Transverse colon (tissue), 4 donors: ENCODE results near the gene LTBP4. TPM values are rescaled to one million over a fixed set of nuclear protein-coding genes. Genes with fewer than 3 reads are reported as not detected.

Experiments
- DNase-seq: peaks from one replicate; pipeline ENCODE4 v3.0.0-alpha.2; 2019
- H3K27ac ChIP-seq, 4 donors: fragments of 200-600 bp; sonication (generic); 2 replicates each; pipeline ENCODE4 v1.5.1; 2016 to 2018; ENCODE audit warnings: inconsistent platforms in 4 of 4
- H3K27me3 ChIP-seq: fragments of 200-600 bp; sonication (generic); 2 replicates; pipeline ENCODE4 v1.5.1; 2017; ENCODE audit warnings: inconsistent platforms
- H3K36me3 ChIP-seq, 4 donors: fragments of 200-600 bp; sonication (generic); 2 replicates each; pipeline ENCODE4 v1.5.1; 2017 to 2019; ENCODE audit warnings: inconsistent platforms in 4 of 4
- H3K4me1 ChIP-seq, 4 donors: fragments of 200-600 bp; sonication (generic); 2 replicates each; pipeline ENCODE4 v1.5.1; 2017 to 2020; ENCODE audit warnings: inconsistent platforms in 4 of 4
- H3K4me3 ChIP-seq, 4 donors: fragments of 200-600 bp; sonication (generic); 1 replicate in 1 of 4; 2 replicates in 3 of 4; pipeline versions ENCODE4 v1.5.1 to v1.6.1; 2017 to 2019; ENCODE audit warnings: inconsistent platforms in 4 of 4
- H3K9me3 ChIP-seq, 2 donors: fragments of 200-600 bp; sonication (generic); 2 replicates each; pipeline ENCODE4 v1.5.1; 2017 to 2019; ENCODE audit warnings: inconsistent platforms in 2 of 2
- EP300 ChIP-seq: sonication (generic); formaldehyde crosslinking; IDR thresholded peaks from one replicate; pipeline ENCODE4 v1.6.1; 2017; ENCODE audit warnings: antibody characterized with exemption, low read depth
- POLR2A ChIP-seq: fragments of 450-650 bp; IDR thresholded peaks from one replicate; pipeline ENCODE4 v1.6.1; 2016; ENCODE audit warnings: antibody characterized with exemption, mild to moderate bottlenecking, moderate library complexity
- POLR2AphosphoS5 ChIP-seq, 3 donors: sonication (generic); formaldehyde crosslinking; IDR thresholded peaks; one replicate each; pipeline ENCODE4 v1.6.1; 2016; ENCODE audit warnings: antibody characterized with exemption in 3 of 3
- WGBS, 2 donors: methylation state at CpG; one replicate each; pipeline ENCODE4 v1.1.5; 2018; ENCODE audit warnings: low coverage in 1 of 2; 5-methylcytosine and 5-hydroxymethylcytosine counted together
- in situ Hi-C, 4 donors: fragments of 200-750 bp; cut with MboI; loops; one replicate each; pipeline versions ENCODE4 v1.15.0 to v1.15.1; 2017; ENCODE audit warnings: low sequenced_read_pairs in 3 of 4, low pct_ligation_motif_present in 1 of 4, low pct_unique_long_range_greater_than_20kb in 1 of 4
- intact Hi-C: fragments of 100-400 bp; cut with DNase I; formaldehyde crosslinking; loops from one replicate; pipeline ENCODE4 v1.15.1; 2023; ENCODE audit warnings: low total_unique reads
- total RNA-seq, 4 donors: library from RNA; depleted of rRNA; stranded (reverse); fragments of >200 nt; gene quantifications; one replicate each; pipeline ENCODE4 v1.1.0, GENCODE V29; 2016
- TF ChIP-seq, protein P1 (sequence below), 5 experiments: fragments of 200-600 bp in 3 of 5; fragments of 450-650 bp in 2 of 5; sonication (generic) in 3 of 5; IDR thresholded peaks; 1 replicate in 2 of 5; 2 replicates in 3 of 5; pipeline ENCODE4 v1.5.1; 2016 to 2017; ENCODE audit warnings: antibody characterized with exemption in 5 of 5, inconsistent platforms in 3 of 5, mild to moderate bottlenecking in 2 of 5, moderate library complexity in 1 of 5

Gene LTBP4
- total RNA-seq, 4 donors from 2014 or later, result 122 to 477 (median 253) TPM

- no peak overlapping the region for H3K4me3 ChIP-seq
- no peak for DNase-seq
- no peak overlapping the region for H3K27ac ChIP-seq
- peaks cover 0 to 21% (median 12%) of the 10 kb centered on the region in 4 donors for H3K4me1 ChIP-seq
- intact Hi-C loops, result no loop called here
- peaks cover 0 to 33% (median 0%) of the 10 kb centered on the region in 4 donors for H3K36me3 ChIP-seq
- no peaks in the 10 kb centered on the region for H3K27me3 ChIP-seq
- WGBS, 2 donors, result 97 to 100% methylated on average over 4 to 13 of the region's 13 CpGs
- no peaks in the 10 kb centered on the region for H3K9me3 ChIP-seq
- in situ Hi-C loops, result loop anchor here in 1 of 4 donors (25.0 kb wide), 1 partner anchor 268 kb away; no protein-coding TSS in a partner anchor
- TF ChIP-seq, protein P1, sequence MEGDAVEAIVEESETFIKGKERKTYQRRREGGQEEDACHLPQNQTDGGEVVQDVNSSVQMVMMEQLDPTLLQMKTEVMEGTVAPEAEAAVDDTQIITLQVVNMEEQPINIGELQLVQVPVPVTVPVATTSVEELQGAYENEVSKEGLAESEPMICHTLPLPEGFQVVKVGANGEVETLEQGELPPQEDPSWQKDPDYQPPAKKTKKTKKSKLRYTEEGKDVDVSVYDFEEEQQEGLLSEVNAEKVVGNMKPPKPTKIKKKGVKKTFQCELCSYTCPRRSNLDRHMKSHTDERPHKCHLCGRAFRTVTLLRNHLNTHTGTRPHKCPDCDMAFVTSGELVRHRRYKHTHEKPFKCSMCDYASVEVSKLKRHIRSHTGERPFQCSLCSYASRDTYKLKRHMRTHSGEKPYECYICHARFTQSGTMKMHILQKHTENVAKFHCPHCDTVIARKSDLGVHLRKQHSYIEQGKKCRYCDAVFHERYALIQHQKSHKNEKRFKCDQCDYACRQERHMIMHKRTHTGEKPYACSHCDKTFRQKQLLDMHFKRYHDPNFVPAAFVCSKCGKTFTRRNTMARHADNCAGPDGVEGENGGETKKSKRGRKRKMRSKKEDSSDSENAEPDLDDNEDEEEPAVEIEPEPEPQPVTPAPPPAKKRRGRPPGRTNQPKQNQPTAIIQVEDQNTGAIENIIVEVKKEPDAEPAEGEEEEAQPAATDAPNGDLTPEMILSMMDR (IDR thresholded peaks at IDR 0.05), result no peak
- no peak for TF ChIP-seq POLR2A
- no peak for TF ChIP-seq POLR2AphosphoS5 (IDR thresholded peaks at IDR 0.05)
- TF ChIP-seq EP300, result no peak
These were observed 20.6 kb upstream of the LTBP4 start for GRCh38 chr19:40580619-40581018.

DNA sequence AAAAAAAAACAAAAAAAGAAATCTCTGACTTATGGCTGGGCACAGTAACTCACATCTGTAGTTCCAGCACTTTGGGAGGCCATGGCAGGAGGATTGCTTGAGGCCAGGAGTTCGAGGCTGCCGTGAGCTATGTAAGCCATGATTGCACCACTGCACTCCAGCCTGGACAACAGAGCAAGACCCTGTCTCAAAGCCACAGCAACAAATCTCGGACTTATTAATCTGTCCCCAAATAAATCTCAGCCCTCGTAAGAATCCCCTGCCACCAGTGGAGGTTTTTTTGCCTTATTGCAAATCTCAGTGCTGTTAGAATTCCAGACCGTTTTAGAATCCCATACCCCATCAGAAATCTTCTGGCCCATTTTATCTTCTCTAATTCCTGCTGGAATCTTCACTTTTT, 19.6 kb upstream of the LTBP4 start:
- TF ChIP-seq POLR2A (no peak), EP300 (no peak), POLR2AphosphoS5 (IDR thresholded peaks at IDR 0.05) (no peak)
- TF ChIP-seq, protein P1 (IDR thresholded peaks at IDR 0.05), result no peak
- H3K36me3 ChIP-seq, result peaks cover 0 to 33% (median 0%) of the 10 kb centered on the region in 4 donors

GRCh38 chr19:40582467-40582866, 18.7 kb upstream of the LTBP4 start:
- DNase-seq, result no peak
- no peaks in the 10 kb centered on the region for H3K27me3 ChIP-seq
- TF ChIP-seq POLR2AphosphoS5 (IDR thresholded peaks at IDR 0.05) (no peak), EP300 (no peak), POLR2A (no peak)
- TF ChIP-seq, protein P1 (IDR thresholded peaks at IDR 0.05), result no peak
- H3K27ac ChIP-seq, result no peak overlapping the region
- H3K36me3 ChIP-seq, result peaks cover 0 to 33% (median 0%) of the 10 kb centered on the region in 4 donors
- peaks cover 0 to 11% (median 6%) of the 10 kb centered on the region in 4 donors for H3K4me1 ChIP-seq
- no peaks in the 10 kb centered on the region for H3K9me3 ChIP-seq
- in situ Hi-C loops, result loop anchor here in 1 of 4 donors (25.0 kb wide), 1 partner anchor 270 kb away; no protein-coding TSS in a partner anchor
- WGBS, 2 donors, result 80 to 88% methylated on average over 1 to 2 of the region's 2 CpGs
- H3K4me3 ChIP-seq, result no peak overlapping the region
- intact Hi-C loops, result no loop called here

More for the DNA sequence above, 19.6 kb upstream of the LTBP4 start:
- DNase-seq, result no peak
- in situ Hi-C loops (loop anchor here in 1 of 4 donors (25.0 kb wide), 1 partner anchor 269 kb away; no protein-coding TSS in a partner anchor), intact Hi-C loops (no loop called here)
- 88 to 95% methylated on average over 2 to 5 of the region's 5 CpGs for WGBS, 2 donors
- peaks cover 0 to 15% (median 9%) of the 10 kb centered on the region in 4 donors for H3K4me1 ChIP-seq
- no peak overlapping the region for H3K27ac ChIP-seq
- H3K4me3 ChIP-seq, result no peak overlapping the region
- no peaks in the 10 kb centered on the region for H3K9me3 ChIP-seq
- no peaks in the 10 kb centered on the region for H3K27me3 ChIP-seq

- no peak for TF ChIP-seq POLR2AphosphoS5 (IDR thresholded peaks at IDR 0.05)
- TF ChIP-seq, protein P1 (IDR thresholded peaks at IDR 0.05), result no peak
- no peak for TF ChIP-seq POLR2A
- no peak for TF ChIP-seq EP300
- 90% methylated on average over 2 to 12 of the region's 14 CpGs for WGBS, 2 donors
- no peak for DNase-seq
- intact Hi-C loops, result no loop called here
- no peaks in the 10 kb centered on the region for H3K27me3 ChIP-seq
- no peak overlapping the region for H3K27ac ChIP-seq
- peaks cover 0 to 33% (median 0%) of the 10 kb centered on the region in 4 donors for H3K36me3 ChIP-seq
- H3K9me3 ChIP-seq, result no peaks in the 10 kb centered on the region
- peaks cover 0 to 3% (median 0%) of the 10 kb centered on the region in 4 donors for H3K4me1 ChIP-seq
- H3K4me3 ChIP-seq, result no peak overlapping the region
- in situ Hi-C loops, result loop anchor here in 1 of 4 donors (25.0 kb wide), 1 partner anchor 271 kb away; no protein-coding TSS in a partner anchor
These were observed 17.9 kb upstream of the LTBP4 start for GRCh38 chr19:40583283-40583682.
